SK-N-SH (cell line): ENCODE results near the gene ABCC11. TPM values are rescaled to one million over a fixed set of nuclear protein-coding genes. Genes with fewer than 3 reads are reported as not detected.

Experiments
- CTCF ChIA-PET: fragments of 300-600, 350-600 bp; formaldehyde crosslinking; extraction: SDS; loops from one replicate; lab custom pipeline; 2021; lab: Yijun Ruan, JAX
- POLR2A ChIA-PET: fragments of 350-600 bp; sonication (Branson Sonifier 250); formaldehyde crosslinking; extraction: SDS; loops from one replicate; lab custom pipeline; 2020; ENCODE audit warnings: antibody characterized with exemption, inconsistent platforms; lab: Yijun Ruan, JAX
- DNase-seq: peaks from one replicate; pipeline ENCODE4 v3.0.0; 2012
- H2AFZ ChIP-seq: fragments of 200-600 bp; sonication (generic); 2 replicates; pipeline ENCODE4 v1.8.1; 2016; ENCODE audit warnings: antibody characterized with exemption, mild to moderate bottlenecking, low read depth
- H3F3A ChIP-seq: fragments of 200-600 bp; sonication (generic); replicated peaks from 2 replicates; pipeline ENCODE3; 2016; ENCODE audit warnings: antibody characterized with exemption, mild to moderate bottlenecking; ENCODE audit not compliant: insufficient read depth
- H3K27ac ChIP-seq, 2 experiments: fragments of 200-500 bp in 1 of 2; fragments of 200-600 bp in 1 of 2; sonication (Bioruptor generic) in 1 of 2; sonication (generic), shearing (Covaris generic) in 1 of 2; 2 replicates each; pipeline versions ENCODE4 v1.5.1 to v1.6.1; 2014 to 2016; ENCODE audit warnings: low read depth in 2 of 2, inconsistent platforms in 1 of 2, low read length in 1 of 2, mild to moderate bottlenecking in 1 of 2, mixed read lengths in 1 of 2
- H3K27me3 ChIP-seq: fragments of 200-600 bp; sonication (generic), shearing (Covaris generic); 2 replicates; pipeline ENCODE4 v1.6.1; 2016; ENCODE audit warnings: mixed run types; ENCODE audit not compliant: insufficient read depth
- H3K36me3 ChIP-seq, 2 experiments: fragments of 200-500 bp in 1 of 2; fragments of 200-600 bp in 1 of 2; sonication (Bioruptor generic) in 1 of 2; sonication (generic) in 1 of 2; replicated peaks in 1 of 2; 2 replicates each; pipeline versions ENCODE3 to v1.5.1; 2014 to 2016; ENCODE audit warnings: low read length in 1 of 2, mild to moderate bottlenecking in 1 of 2; ENCODE audit not compliant: insufficient read depth in 2 of 2, control insufficient read depth in 1 of 2
- H3K4me1 ChIP-seq, 2 experiments: fragments of 200-500 bp in 1 of 2; fragments of 200-600 bp in 1 of 2; sonication (Bioruptor generic) in 1 of 2; sonication (generic), shearing (Covaris generic) in 1 of 2; 2 replicates each; pipeline versions ENCODE4 v1.5.1 to v1.6.1; 2014 to 2016; ENCODE audit warnings: low read depth in 1 of 2, low read length in 1 of 2, mixed run types in 1 of 2; ENCODE audit not compliant: insufficient read depth in 2 of 2, control insufficient read depth in 1 of 2
- H3K4me2 ChIP-seq: fragments of 200-600 bp; sonication (generic), shearing (Covaris generic); 2 replicates; pipeline ENCODE4 v1.6.1; 2017; ENCODE audit warnings: mixed run types
- H3K4me3 ChIP-seq, 2 experiments: fragments of 200-500 bp in 1 of 2; fragments of 200-600 bp in 1 of 2; sonication (Bioruptor generic) in 1 of 2; sonication (generic), shearing (Covaris generic) in 1 of 2; 2 replicates each; pipeline versions ENCODE4 v1.5.1 to v1.8.1; 2014 to 2016; ENCODE audit warnings: low read depth in 2 of 2, inconsistent platforms in 1 of 2, low read length in 1 of 2, mild to moderate bottlenecking in 1 of 2, mixed read lengths in 1 of 2, moderate library complexity in 1 of 2
- H3K79me2 ChIP-seq: fragments of 200-600 bp; sonication (generic); 2 replicates; pipeline ENCODE4 v1.8.1; 2017; ENCODE audit warnings: mild to moderate bottlenecking; ENCODE audit not compliant: insufficient read depth
- H3K9ac ChIP-seq: fragments of 200-600 bp; sonication (generic); 2 replicates; pipeline ENCODE4 v1.6.1; 2017; ENCODE audit warnings: mixed run types
- H3K9me2 ChIP-seq: fragments of 200-600 bp; sonication (generic); 2 replicates; pipeline ENCODE4 v1.6.1; 2017; ENCODE audit warnings: mixed run types
- H3K9me3 ChIP-seq: fragments of 200-600 bp; sonication (generic); 2 replicates; pipeline ENCODE4 v1.6.1; 2017; ENCODE audit warnings: mixed run types, mild to moderate bottlenecking, moderate library complexity
- H4K20me1 ChIP-seq: fragments of 200-600 bp; sonication (generic); 2 replicates; pipeline ENCODE4 v1.6.1; 2017; ENCODE audit warnings: mild to moderate bottlenecking, mixed run types; ENCODE audit not compliant: insufficient read depth
- ELF1 ChIP-seq: IDR thresholded peaks from 2 replicates; pipeline ENCODE4 v1.4.0; 2012
- EZH2phosphoT487 ChIP-seq: fragments of 200-600 bp; sonication (generic); IDR thresholded peaks from 2 replicates; pipeline ENCODE4 v1.6.1; 2017; ENCODE audit warnings: low read depth, mixed run types, mild to moderate bottlenecking, antibody characterized with exemption, moderate library complexity, borderline replicate concordance
- MEF2A ChIP-seq: IDR thresholded peaks from 2 replicates; pipeline ENCODE4 v1.4.0; 2012; ENCODE audit warnings: low read depth, borderline replicate concordance
- MXI1 ChIP-seq: IDR thresholded peaks from 2 replicates; pipeline ENCODE4 v1.6.1; 2012; ENCODE audit warnings: mild to moderate bottlenecking, low read depth, low read length, improper control_type of control experiment
- NFIC ChIP-seq: IDR thresholded peaks from 2 replicates; pipeline ENCODE4 v1.4.0; 2012; ENCODE audit warnings: borderline replicate concordance
- NRF1 ChIP-seq: IDR thresholded peaks from 2 replicates; pipeline ENCODE4 v1.6.1; 2012; ENCODE audit warnings: low read depth, mild to moderate bottlenecking, low read length
- RAD21 ChIP-seq: IDR thresholded peaks from 2 replicates; pipeline ENCODE4 v1.6.1; 2012; ENCODE audit warnings: mild to moderate bottlenecking, low read length
- RXRA ChIP-seq: IDR thresholded peaks from 2 replicates; pipeline ENCODE4 v1.4.0; 2012; ENCODE audit warnings: low read depth, mild to moderate bottlenecking, borderline replicate concordance
- TCF12 ChIP-seq: IDR thresholded peaks from 2 replicates; pipeline ENCODE4 v1.4.0; 2012
- YY1 ChIP-seq: IDR thresholded peaks from 2 replicates; pipeline ENCODE4 v1.4.0; 2012; ENCODE audit warnings: low read depth, mild to moderate bottlenecking
- WGBS: methylation state at CpG from one replicate; pipeline ENCODE4 v1.1.6; 2017; ENCODE audit warnings: low lambda C conversion rate; 5-methylcytosine and 5-hydroxymethylcytosine counted together
- polyA plus RNA-seq, 3 experiments: library from polyadenylated mRNA; depleted of rRNA; stranded (reverse); fragments of >200 nt; gene quantifications; 2 replicates each; pipeline ENCODE4 v1.2.3, GENCODE V29; 2012
- TF ChIP-seq, protein P1 (sequence below): fragments of 200-600 bp; sonication (generic); IDR thresholded peaks from 2 replicates; pipeline ENCODE4 v1.6.1; 2017; ENCODE audit warnings: antibody characterized with exemption, mild to moderate bottlenecking, moderate library complexity
- TF ChIP-seq, protein P2 (sequence below): IDR thresholded peaks from 2 replicates; pipeline ENCODE4 v1.4.0; 2012; ENCODE audit warnings: low read depth, borderline replicate concordance
- TF ChIP-seq, protein P3 (sequence below): fragments of 150-350 bp; IDR thresholded peaks from 2 replicates; pipeline ENCODE4 v1.6.1; 2016; ENCODE audit warnings: mild to moderate bottlenecking, low read depth, low read length
- TF ChIP-seq, protein P4 (sequence below): IDR thresholded peaks from 2 replicates; pipeline ENCODE4 v1.4.0; 2012; ENCODE audit warnings: low read depth, borderline replicate concordance

ABCC11 gene
- polyA plus RNA-seq, 1 of the 3 experiments (the other 2 are of a cell fraction), result 0.07 TPM

DNA sequence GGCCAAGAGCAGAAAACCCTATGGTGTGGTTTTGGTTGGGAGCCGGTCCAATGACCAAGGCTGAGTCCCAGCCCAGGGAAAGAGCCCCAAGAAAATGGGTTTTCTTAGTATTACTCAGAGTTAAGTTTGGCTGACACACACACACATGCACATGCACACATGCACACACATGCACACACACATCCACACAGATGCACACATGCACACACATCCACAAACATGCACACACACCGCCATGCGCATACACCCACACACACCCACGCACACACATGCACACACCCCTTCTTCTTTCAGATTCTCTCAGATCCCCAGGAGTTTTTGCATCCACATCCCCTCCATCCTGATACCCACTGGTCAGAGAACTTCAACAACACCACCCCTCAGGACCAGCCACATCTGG lies 100.6 kb downstream of the ABCC11 start:
- H3K4me3 ChIP-seq, result no peak overlapping the region
- no peaks in the 10 kb centered on the region for H3K4me1 ChIP-seq
- no peaks in the 10 kb centered on the region for H3K79me2 ChIP-seq
- H3K9ac ChIP-seq, result no peak overlapping the region
- CTCF ChIA-PET, result interaction anchor here (1.0 to 1.9 kb wide), 3 partner anchors 10 to 1109 kb away, joined by 3 to 5 read pairs (median 3); no protein-coding TSS in a partner anchor
- H3K9me3 ChIP-seq, result peaks cover 7% of the 10 kb centered on the region
- no peak overlapping the region for H3K4me2 ChIP-seq
- no peaks in the 10 kb centered on the region for H3K9me2 ChIP-seq
- no peaks in the 10 kb centered on the region for H3K36me3 ChIP-seq
- H2AFZ ChIP-seq, result no peak overlapping the region
- DNase-seq, result no peak
- no peaks in the 10 kb centered on the region for H4K20me1 ChIP-seq
- H3K27ac ChIP-seq, result no peak overlapping the region
- TF ChIP-seq, protein P1, sequence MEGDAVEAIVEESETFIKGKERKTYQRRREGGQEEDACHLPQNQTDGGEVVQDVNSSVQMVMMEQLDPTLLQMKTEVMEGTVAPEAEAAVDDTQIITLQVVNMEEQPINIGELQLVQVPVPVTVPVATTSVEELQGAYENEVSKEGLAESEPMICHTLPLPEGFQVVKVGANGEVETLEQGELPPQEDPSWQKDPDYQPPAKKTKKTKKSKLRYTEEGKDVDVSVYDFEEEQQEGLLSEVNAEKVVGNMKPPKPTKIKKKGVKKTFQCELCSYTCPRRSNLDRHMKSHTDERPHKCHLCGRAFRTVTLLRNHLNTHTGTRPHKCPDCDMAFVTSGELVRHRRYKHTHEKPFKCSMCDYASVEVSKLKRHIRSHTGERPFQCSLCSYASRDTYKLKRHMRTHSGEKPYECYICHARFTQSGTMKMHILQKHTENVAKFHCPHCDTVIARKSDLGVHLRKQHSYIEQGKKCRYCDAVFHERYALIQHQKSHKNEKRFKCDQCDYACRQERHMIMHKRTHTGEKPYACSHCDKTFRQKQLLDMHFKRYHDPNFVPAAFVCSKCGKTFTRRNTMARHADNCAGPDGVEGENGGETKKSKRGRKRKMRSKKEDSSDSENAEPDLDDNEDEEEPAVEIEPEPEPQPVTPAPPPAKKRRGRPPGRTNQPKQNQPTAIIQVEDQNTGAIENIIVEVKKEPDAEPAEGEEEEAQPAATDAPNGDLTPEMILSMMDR, result no peak
- no peak for TF ChIP-seq TCF12
- TF ChIP-seq, protein P2, sequence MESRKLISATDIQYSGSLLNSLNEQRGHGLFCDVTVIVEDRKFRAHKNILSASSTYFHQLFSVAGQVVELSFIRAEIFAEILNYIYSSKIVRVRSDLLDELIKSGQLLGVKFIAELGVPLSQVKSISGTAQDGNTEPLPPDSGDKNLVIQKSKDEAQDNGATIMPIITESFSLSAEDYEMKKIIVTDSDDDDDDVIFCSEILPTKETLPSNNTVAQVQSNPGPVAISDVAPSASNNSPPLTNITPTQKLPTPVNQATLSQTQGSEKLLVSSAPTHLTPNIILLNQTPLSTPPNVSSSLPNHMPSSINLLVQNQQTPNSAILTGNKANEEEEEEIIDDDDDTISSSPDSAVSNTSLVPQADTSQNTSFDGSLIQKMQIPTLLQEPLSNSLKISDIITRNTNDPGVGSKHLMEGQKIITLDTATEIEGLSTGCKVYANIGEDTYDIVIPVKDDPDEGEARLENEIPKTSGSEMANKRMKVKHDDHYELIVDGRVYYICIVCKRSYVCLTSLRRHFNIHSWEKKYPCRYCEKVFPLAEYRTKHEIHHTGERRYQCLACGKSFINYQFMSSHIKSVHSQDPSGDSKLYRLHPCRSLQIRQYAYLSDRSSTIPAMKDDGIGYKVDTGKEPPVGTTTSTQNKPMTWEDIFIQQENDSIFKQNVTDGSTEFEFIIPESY, result no peak
- TF ChIP-seq MEF2A, result no peak
- no peak for TF ChIP-seq RXRA
- TF ChIP-seq MXI1, result no peak
- no peak for TF ChIP-seq ELF1
- no peak for TF ChIP-seq RAD21
- TF ChIP-seq EZH2phosphoT487, result no peak
- no peak for TF ChIP-seq YY1
- TF ChIP-seq NRF1, result no peak
- TF ChIP-seq, protein P3, sequence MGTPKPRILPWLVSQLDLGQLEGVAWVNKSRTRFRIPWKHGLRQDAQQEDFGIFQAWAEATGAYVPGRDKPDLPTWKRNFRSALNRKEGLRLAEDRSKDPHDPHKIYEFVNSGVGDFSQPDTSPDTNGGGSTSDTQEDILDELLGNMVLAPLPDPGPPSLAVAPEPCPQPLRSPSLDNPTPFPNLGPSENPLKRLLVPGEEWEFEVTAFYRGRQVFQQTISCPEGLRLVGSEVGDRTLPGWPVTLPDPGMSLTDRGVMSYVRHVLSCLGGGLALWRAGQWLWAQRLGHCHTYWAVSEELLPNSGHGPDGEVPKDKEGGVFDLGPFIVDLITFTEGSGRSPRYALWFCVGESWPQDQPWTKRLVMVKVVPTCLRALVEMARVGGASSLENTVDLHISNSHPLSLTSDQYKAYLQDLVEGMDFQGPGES, result no peak
- WGBS, result 90% methylated on average over 4 of the region's 4 CpGs
- no peaks in the 10 kb centered on the region for H3K27me3 ChIP-seq
- no peaks in the 10 kb centered on the region for H3F3A ChIP-seq
- POLR2A ChIA-PET, result no interaction called here

DNA sequence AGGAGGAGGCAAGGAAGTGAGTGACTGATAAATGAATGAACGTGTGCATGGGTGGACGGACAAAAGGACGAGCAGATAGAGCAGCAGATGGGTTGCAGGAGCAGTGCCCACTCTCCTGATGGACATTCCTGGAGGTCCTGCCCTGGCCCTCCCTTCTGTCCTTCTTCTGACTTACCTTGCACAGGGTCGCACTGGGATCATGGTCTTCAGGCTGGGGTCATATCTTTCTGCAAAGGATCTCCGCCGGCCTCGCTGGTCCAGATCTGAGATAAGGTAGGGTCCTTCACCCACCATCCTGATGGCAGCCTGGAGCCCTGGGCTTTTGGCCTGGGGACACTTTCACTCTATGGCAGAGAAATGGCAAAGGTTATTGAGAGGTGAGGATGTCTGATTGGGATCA lies 101.2 kb downstream of the ABCC11 start:
- Histone ChIP-seq H2AFZ (no peak overlapping the region), H3K27ac (no peak overlapping the region), H3K27me3 (no peaks in the 10 kb centered on the region), H3K9me2 (no peaks in the 10 kb centered on the region), H3K36me3 (no peaks in the 10 kb centered on the region), H3K4me1 (no peaks in the 10 kb centered on the region), H4K20me1 (no peaks in the 10 kb centered on the region), H3F3A (no peaks in the 10 kb centered on the region)
- 75% methylated on average over 4 of the region's 7 CpGs for WGBS
- POLR2A ChIA-PET, result no interaction called here
- no peak for TF ChIP-seq NFIC
- TF ChIP-seq, protein P4, sequence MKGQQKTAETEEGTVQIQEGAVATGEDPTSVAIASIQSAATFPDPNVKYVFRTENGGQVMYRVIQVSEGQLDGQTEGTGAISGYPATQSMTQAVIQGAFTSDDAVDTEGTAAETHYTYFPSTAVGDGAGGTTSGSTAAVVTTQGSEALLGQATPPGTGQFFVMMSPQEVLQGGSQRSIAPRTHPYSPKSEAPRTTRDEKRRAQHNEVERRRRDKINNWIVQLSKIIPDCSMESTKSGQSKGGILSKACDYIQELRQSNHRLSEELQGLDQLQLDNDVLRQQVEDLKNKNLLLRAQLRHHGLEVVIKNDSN, result no peak
- TF ChIP-seq, all 33 proteins: peak for 0
- Histone ChIP-seq H3K79me2 (no peaks in the 10 kb centered on the region), H3K4me3 (no peak overlapping the region), H3K9me3 (peaks cover 7% of the 10 kb centered on the region), H3K4me2 (no peak overlapping the region), H3K9ac (no peak overlapping the region)
- no peak for DNase-seq
- CTCF ChIA-PET, result interaction anchor here (1.4 kb wide), 1 partner anchor 10 kb away, joined by 5 read pairs; no protein-coding TSS in a partner anchor
